Testis (tissue), 3 donors: ENCODE data around the gene CSF2RB. TPM values are rescaled to one million over a fixed set of nuclear protein-coding genes. Genes with fewer than 3 reads are reported as not detected.
"Not testable (repeated sequence)": the region's sequence is repeated elsewhere in the genome, so short reads cannot be mapped to it uniquely, and the experiment has no call there.

Source experiments
- DNase-seq: peaks from one replicate; pipeline ENCODE4 v3.0.0-alpha.2; 2019
- H3K27ac ChIP-seq, 2 donors: fragments of 200-600 bp; sonication (generic); one replicate each; pipeline ENCODE4 v1.5.1; 2019
- H3K27me3 ChIP-seq: fragments of 200-600 bp; sonication (generic); one replicate; pipeline ENCODE4 v1.5.1; 2019
- H3K36me3 ChIP-seq: fragments of 200-600 bp; sonication (generic); one replicate; pipeline ENCODE4 v1.5.1; 2017; ENCODE audit warnings: low read depth; ENCODE audit errors: missing control alignments
- H3K4me1 ChIP-seq: fragments of 200-600 bp; sonication (generic); one replicate; pipeline ENCODE4 v1.5.1; 2019
- H3K4me3 ChIP-seq, 2 donors: fragments of 200-600 bp; sonication (generic); one replicate each; pipeline ENCODE4 v1.5.1; 2017 to 2019
- H3K9me3 ChIP-seq: fragments of 200-600 bp; sonication (generic); one replicate; pipeline ENCODE4 v1.5.1; 2017
- POLR2A ChIP-seq: fragments of 450-650 bp; IDR thresholded peaks from one replicate; pipeline ENCODE4 v1.6.1; 2017; ENCODE audit warnings: antibody characterized with exemption, mild to moderate bottlenecking, moderate library complexity
- WGBS, 2 donors: methylation state at CpG; one replicate each; pipeline ENCODE4 v1.1.5; 2018; 5-methylcytosine and 5-hydroxymethylcytosine counted together
- intact Hi-C: fragments of 100-400 bp; cut with DNase I; formaldehyde crosslinking; loops from one replicate; pipeline ENCODE4 v1.15.1; 2023; ENCODE audit warnings: low total_unique reads
- polyA plus RNA-seq: library from polyadenylated mRNA; stranded (reverse); fragments of 350-450 nt; fragmentation: Illumina TruSeq; extraction: RNeasy Lipid Tissue Mini Kit (QIAGEN cat#74804); gene quantifications from one replicate; pipeline ENCODE4 v1.2.3, GENCODE V29; 2014; ENCODE audit warnings: low read depth, low replicate concordance; ENCODE audit not compliant: insufficient read depth
- total RNA-seq, 2 donors: library from RNA; depleted of rRNA; stranded (reverse); fragments of >200 nt; gene quantifications; one replicate each; pipeline ENCODE4 v1.2.3, GENCODE V29; 2016
- TF ChIP-seq, protein P1 (sequence below), 3 experiments: fragments of 450-650 bp in 2 of 3; fragments of 200-600 bp in 1 of 3; sonication (generic) in 1 of 3; IDR thresholded peaks; one replicate each; pipeline ENCODE4 v1.5.1; 2016 to 2019; ENCODE audit warnings: antibody characterized with exemption in 3 of 3, mild to moderate bottlenecking in 2 of 3, moderate library complexity in 1 of 3

Gene CSF2RB
- total and polyA plus RNA-seq, 3 donors from 2014 or later: 2.3 to 4.0 (median 2.6) TPM

DNA sequence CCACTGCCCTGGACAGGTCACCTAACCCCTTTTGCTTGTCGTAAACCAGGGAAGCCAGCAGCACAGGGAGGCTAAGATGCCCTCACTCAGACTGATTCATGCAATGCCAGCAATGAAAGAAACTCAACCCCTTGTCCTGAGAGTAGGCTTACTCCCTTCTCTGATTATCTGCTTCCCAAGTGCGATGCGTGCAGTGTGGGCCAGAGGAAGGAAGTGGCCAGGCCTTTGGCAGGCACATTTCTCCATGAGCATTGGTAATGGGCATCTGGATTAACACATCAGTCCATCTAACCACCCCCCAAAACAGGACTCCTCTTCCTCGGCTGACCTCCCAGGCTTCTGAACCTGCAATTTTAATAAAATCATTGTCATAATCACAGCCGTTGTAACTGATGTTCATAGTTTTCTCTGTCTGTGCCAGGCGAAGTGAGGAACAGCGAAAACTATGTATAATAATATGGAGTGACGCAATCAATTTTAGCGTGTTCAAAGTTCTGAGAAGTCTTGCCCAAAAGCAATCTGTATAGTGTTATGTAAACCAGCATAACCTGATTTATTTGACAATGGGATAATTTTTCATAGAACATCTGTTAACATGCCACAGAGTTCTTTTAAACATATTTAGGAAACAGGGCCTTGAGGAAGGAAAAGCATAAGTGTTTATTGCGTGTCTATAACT is 71.9 kb downstream of the CSF2RB start:
- H3K4me1 ChIP-seq: no peaks in the 10 kb centered on the region
- H3K36me3 ChIP-seq: no peaks in the 10 kb centered on the region
- H3K4me3 ChIP-seq: no peak overlapping the region
- H3K27me3 ChIP-seq: no peaks in the 10 kb centered on the region
- H3K27ac ChIP-seq: no peak overlapping the region
- WGBS, 2 donors: 89 to 95% methylated on average over 10 of the region's 10 CpGs
- DNase-seq: no peak
- TF ChIP-seq, protein P1, sequence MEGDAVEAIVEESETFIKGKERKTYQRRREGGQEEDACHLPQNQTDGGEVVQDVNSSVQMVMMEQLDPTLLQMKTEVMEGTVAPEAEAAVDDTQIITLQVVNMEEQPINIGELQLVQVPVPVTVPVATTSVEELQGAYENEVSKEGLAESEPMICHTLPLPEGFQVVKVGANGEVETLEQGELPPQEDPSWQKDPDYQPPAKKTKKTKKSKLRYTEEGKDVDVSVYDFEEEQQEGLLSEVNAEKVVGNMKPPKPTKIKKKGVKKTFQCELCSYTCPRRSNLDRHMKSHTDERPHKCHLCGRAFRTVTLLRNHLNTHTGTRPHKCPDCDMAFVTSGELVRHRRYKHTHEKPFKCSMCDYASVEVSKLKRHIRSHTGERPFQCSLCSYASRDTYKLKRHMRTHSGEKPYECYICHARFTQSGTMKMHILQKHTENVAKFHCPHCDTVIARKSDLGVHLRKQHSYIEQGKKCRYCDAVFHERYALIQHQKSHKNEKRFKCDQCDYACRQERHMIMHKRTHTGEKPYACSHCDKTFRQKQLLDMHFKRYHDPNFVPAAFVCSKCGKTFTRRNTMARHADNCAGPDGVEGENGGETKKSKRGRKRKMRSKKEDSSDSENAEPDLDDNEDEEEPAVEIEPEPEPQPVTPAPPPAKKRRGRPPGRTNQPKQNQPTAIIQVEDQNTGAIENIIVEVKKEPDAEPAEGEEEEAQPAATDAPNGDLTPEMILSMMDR (IDR thresholded peaks at IDR 0.05): no peak
- TF ChIP-seq POLR2A: no peak
- intact Hi-C loops: no loop called here
- H3K9me3 ChIP-seq: no peaks in the 10 kb centered on the region

DNA sequence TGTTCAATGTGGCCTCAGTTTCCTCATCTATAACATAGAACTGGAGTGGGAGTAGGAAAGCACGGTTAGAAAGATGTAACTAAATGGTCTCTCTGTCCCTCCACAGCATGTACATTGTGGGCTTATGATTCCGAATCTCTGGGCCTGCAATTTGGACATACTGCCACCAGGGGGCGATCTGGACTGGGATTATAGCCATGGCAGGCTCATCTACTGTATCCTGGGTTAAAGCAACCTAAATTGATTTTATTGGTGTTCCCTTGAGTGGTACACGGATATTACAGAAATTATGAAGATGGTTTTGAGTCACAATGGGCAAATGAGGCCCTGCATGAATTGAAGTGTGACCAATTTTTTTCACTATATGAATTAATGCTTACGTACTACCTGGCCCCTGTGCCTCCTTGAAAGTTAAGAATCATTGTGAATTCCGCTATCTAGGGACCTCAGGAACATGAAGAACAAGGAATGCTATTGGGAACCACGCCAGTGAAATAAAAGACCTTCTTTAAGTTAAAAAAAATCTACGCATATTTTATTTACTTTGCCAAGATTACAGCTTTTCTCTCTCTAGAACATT is 72.9 kb downstream of the CSF2RB start:
- DNase-seq: peak; percentile 65
- intact Hi-C loops: no loop called here
- H3K4me1 ChIP-seq: no peaks in the 10 kb centered on the region
- no peaks in the 10 kb centered on the region for H3K36me3 ChIP-seq
- no peak overlapping the region for H3K27ac ChIP-seq
- no peaks in the 10 kb centered on the region for H3K27me3 ChIP-seq
- no peaks in the 10 kb centered on the region for H3K9me3 ChIP-seq
- TF ChIP-seq POLR2A: no peak
- TF ChIP-seq, protein P1 (IDR thresholded peaks at IDR 0.05): peak; percentile 29 to 71 (median 55)
- H3K4me3 ChIP-seq: no peak overlapping the region
- 50 to 55% methylated on average over 8 of the region's 8 CpGs for WGBS, 2 donors

DNA sequence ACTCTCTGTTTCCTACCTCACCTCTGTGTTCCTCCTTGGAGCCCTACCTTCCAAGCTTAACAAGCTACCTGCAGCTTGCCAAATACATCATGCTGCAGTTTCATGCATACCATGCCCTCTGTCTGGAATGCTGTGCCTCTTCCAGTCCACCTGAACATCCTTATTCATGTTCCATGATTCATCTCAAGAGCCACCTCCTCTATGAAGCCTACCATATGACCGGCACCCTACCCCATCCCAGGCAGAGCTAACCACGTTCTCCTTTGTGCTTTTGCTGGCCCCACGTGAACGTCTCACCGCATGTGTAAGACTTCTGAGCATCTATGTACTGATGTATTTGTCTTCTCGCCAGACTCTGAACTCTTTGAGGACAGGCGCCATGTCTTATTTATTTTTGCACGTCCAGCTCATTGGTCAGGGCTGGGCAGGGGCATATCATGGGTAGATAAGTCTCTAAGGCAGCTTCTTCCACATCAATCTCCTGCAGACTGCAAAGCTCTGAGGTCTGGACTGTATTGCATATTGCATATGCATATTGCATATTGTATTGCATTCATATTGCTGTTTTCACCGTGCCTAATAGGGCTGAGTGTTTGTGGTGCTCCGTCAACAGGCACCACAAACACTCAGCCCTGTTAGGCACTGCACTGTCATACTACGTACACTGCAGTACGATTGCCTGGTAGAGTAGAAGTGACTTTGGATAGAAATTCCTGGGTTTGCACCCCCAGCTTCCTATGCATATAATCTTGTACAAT is 74.8 kb downstream of the CSF2RB start:
- H3K27ac ChIP-seq: no peak overlapping the region
- DNase-seq: no peak
- H3K4me1 ChIP-seq: no peaks in the 10 kb centered on the region
- intact Hi-C loops: no loop called here
- H3K4me3 ChIP-seq: no peak overlapping the region
- H3K27me3 ChIP-seq: no peaks in the 10 kb centered on the region
- TF ChIP-seq POLR2A: no peak
- TF ChIP-seq, protein P1 (IDR thresholded peaks at IDR 0.05): no peak
- H3K9me3 ChIP-seq: no peaks in the 10 kb centered on the region
- no peaks in the 10 kb centered on the region for H3K36me3 ChIP-seq
- WGBS, 2 donors: 79 to 86% methylated on average over 12 of the region's 12 CpGs

DNA sequence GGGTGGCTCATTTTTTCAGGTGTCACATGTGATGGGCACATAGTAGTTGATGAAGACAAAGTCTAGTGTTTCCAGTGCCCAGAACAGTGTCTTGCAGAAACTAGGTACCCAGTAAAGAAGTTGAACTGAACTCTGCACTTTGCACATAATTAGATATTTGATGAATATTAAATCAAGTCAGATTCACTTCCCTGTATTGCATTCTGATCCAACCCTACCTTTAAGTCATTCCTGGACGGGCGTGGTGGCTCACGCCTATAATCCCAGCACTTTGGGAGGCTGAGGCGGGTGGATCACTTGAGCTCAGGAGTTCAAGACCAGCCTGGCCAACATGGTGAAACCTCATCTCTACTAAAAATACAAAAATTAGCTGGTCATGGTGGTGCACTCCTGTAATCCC is 75.6 kb downstream of the CSF2RB start:
- H3K27ac ChIP-seq, H3K27me3 ChIP-seq, H3K4me3 ChIP-seq, H3K9me3 ChIP-seq, H3K36me3 ChIP-seq, H3K4me1 ChIP-seq, intact Hi-C loops, DNase-seq: not testable (repeated sequence)
- WGBS, 2 donors: 86 to 93% methylated on average over 4 of the region's 4 CpGs

Other genes with a start within 250 kb of the CSF2RB start
- gene CACNG2, start 209.9 kb upstream of the CSF2RB start, total RNA-seq: under 1 TPM in 1 of 2 donors, not detected in 1; 0.19 TPM
- not detected for gene CACNG2, start 209.9 kb upstream of the CSF2RB start, polyA plus RNA-seq
- gene IFT27, start 137.5 kb upstream of the CSF2RB start, total RNA-seq: 10 to 100 TPM; 28.2 to 32.4 TPM
- gene IFT27, start 137.5 kb upstream of the CSF2RB start, polyA plus RNA-seq: 56.3 TPM
- gene PVALB, start 96.6 kb upstream of the CSF2RB start, total RNA-seq: 1 to 10 TPM in 1 of 2 donors, not detected in 1; 3.0 TPM
- gene PVALB, start 96.6 kb upstream of the CSF2RB start, polyA plus RNA-seq: 2.3 TPM
- 1 to 10 TPM; 2.7 to 6.8 TPM for gene NCF4, start 52.6 kb upstream of the CSF2RB start, total RNA-seq
- gene NCF4, start 52.6 kb upstream of the CSF2RB start, polyA plus RNA-seq: 7.1 TPM
- 10 to 100 TPM; 18.0 to 20.9 TPM for gene TST, start 105.8 kb downstream of the CSF2RB start, total RNA-seq
- gene TST, start 105.8 kb downstream of the CSF2RB start, polyA plus RNA-seq: 18.2 TPM
- gene MPST, start 106.1 kb downstream of the CSF2RB start, total RNA-seq: 100 to 1,000 TPM in 1 of 2 donors, 10 to 100 TPM in 1; 99.6 to 114 TPM
- 64.1 TPM for gene MPST, start 106.1 kb downstream of the CSF2RB start, polyA plus RNA-seq
- 10 to 100 TPM; 39.1 to 57.0 TPM for gene KCTD17, start 138.1 kb downstream of the CSF2RB start, total RNA-seq
- 99.1 TPM for gene KCTD17, start 138.1 kb downstream of the CSF2RB start, polyA plus RNA-seq
- 1 to 10 TPM; 1.5 to 3.4 TPM for gene TMPRSS6, start 196.1 kb downstream of the CSF2RB start, total RNA-seq
- 4.0 TPM for gene TMPRSS6, start 196.1 kb downstream of the CSF2RB start, polyA plus RNA-seq
- 1 to 10 TPM in 1 of 2 donors, under 1 TPM in 1; 0.74 to 1.5 TPM for gene IL2RB, start 236.3 kb downstream of the CSF2RB start, total RNA-seq
- 2.9 TPM for gene IL2RB, start 236.3 kb downstream of the CSF2RB start, polyA plus RNA-seq